NB4 (cell line): Measurements from ENCODE around the gene SIMC1.
"Not testable (repeated sequence)": the region's sequence is repeated elsewhere in the genome, so short reads cannot be mapped to it uniquely, and the experiment has no call there.

Experiments
- DNase-seq: peaks from one replicate; pipeline ENCODE4 v3.0.0; 2010; ENCODE audit warnings: low read depth
- H3K4me3 ChIP-seq: one replicate; pipeline ENCODE4 v1.5.1; 2011; ENCODE audit warnings: mild to moderate bottlenecking, low read depth, low read length, moderate library complexity
- CTCF ChIP-seq: IDR thresholded peaks from one replicate; pipeline ENCODE4 v1.5.1; 2012; ENCODE audit warnings: low read depth, low read length

The SIMC1 gene

GRCh38 chr5:176235155-176235554 is 3.1 kb upstream of the SIMC1 start:
- H3K4me3 ChIP-seq, result not testable (repeated sequence)
- DNase-seq, result peak; percentile 62
- peak; percentile 23 for TF ChIP-seq CTCF

- not testable (repeated sequence) for H3K4me3 ChIP-seq
Measured at GRCh38 chr5:176238645-176239283, 540 bp downstream of the SIMC1 start.

GRCh38 chr5:176239304-176239703 is 1.1 kb downstream of the SIMC1 start:
- not testable (repeated sequence) for H3K4me3 ChIP-seq, DNase-seq

More at GRCh38 chr5:176238645-176239283, 540 bp downstream of the SIMC1 start:
- not testable (repeated sequence) for DNase-seq

DNA sequence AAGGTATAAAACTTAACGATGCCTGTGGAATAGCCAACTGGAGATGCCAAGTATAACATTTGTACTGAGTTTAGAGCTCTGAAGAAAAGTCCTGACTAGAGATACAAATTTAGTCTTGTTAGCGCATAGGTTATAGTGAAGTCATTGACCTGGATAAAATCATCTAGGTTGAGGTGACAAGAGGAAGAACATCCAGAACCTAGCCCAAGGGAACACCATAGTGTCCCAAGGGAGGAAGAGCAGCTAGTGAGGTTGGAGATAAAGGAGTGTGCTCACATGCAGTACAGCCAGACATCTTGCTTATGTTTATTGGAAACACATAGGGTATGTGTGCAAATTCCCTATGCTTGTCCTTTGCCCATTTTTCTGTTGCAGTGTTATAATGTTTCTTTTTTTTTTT is 6.1 kb downstream of the SIMC1 start:
- H3K4me3 ChIP-seq, DNase-seq: not testable (repeated sequence)

GRCh38 chr5:176245074-176245473 is 6.8 kb downstream of the SIMC1 start:
- H3K4me3 ChIP-seq, DNase-seq: not testable (repeated sequence)

DNA sequence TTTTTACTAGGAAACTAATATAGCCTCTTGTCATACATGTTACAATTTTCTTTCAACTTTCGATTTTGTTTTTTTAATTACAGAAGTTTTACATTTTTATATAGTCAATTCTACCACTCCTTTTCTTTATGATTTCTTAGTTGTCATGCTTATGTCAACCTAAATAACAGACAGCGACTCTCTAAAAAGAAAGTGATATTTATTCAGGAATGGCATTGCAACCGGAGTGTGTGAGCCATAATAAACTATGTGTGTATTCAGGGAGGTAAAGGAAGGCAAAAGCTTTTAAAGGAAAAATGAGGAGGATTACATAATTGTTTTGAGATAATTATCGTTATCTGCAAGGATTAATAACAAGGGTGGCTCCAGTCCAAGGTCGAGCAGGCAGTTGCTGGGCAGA is 7.3 kb downstream of the SIMC1 start:
- DNase-seq, H3K4me3 ChIP-seq: not testable (repeated sequence)

DNA sequence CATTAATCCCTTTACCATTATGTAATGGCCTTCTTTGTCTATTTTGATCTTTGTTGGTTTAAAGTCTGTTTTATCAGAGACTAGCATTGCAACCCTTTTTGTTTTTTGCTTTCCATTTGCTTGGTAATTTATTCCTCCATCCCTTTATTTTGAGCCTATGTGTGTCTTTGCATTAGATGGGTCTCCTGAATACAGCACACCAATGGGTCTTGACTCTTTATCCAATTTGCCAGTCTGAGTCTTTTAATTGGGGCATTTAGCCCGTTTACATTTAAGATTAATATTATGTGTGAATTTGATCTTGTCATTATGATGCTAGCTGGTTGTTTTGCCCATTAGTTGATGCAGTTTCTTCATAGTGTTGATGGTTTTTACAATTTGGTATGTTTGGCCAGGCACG is 12.5 kb downstream of the SIMC1 start:
- H3K4me3 ChIP-seq, DNase-seq: not testable (repeated sequence)

- H3K4me3 ChIP-seq, DNase-seq: not testable (repeated sequence)
Measured at GRCh38 chr5:176252171-176252570, 13.9 kb downstream of the SIMC1 start.

GRCh38 chr5:176253370-176254065 is 15.3 kb downstream of the SIMC1 start:
- DNase-seq, H3K4me3 ChIP-seq: not testable (repeated sequence)

DNA sequence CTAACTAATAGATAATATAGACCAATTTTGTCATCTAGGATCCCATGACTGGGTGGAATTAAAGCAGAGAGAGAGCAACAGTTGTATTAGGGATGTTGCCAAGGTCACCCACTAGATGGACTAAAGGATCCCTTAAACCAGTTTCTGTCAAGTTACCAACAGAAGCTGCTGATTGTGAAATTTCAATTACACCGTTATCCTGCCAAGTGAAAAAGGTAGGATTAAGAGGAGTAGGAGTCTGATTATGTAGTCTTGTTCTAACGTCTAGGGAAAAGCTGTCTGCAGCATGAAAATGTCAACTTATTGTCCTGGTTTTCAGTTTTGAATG is 15.8 kb downstream of the SIMC1 start:
- not testable (repeated sequence) for H3K4me3 ChIP-seq
- DNase-seq, result peak; percentile 24

DNA sequence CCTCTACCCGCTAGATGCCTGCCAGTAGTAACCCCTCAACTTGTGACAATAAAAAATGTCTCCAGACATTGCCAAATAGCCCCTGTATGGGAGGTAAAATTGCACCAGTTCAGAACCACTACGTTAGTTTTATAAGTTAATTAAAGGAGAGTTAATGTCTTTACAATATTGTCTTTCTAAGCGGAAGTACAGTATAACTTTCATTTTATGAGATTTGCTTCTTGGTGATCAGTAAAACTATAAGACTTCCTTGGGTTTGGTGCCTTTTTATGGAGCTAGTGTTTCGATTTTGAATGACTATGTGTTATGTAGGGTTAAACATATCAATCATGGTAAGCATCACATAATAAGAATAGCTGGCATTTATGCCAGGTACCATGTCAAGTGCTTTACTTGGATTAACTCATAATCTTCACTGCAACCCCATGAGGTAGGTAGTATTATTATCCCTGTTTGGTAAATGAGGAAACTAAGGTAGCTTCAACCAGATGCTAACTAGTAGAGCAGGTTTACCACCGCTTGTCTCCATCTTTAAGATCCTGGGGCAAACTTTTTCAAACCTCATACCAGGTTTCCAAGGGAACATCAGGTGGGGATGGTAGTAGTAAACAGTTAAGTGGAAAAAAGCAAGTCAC is 19.8 kb downstream of the SIMC1 start:
- not testable (repeated sequence) for DNase-seq, H3K4me3 ChIP-seq

- not testable (repeated sequence) for H3K4me3 ChIP-seq, DNase-seq
Measured at GRCh38 chr5:176260682-176261081, 22.5 kb downstream of the SIMC1 start.

- DNase-seq, H3K4me3 ChIP-seq: not testable (repeated sequence)
Measured at GRCh38 chr5:176266448-176266847, 28.2 kb downstream of the SIMC1 start.

DNA sequence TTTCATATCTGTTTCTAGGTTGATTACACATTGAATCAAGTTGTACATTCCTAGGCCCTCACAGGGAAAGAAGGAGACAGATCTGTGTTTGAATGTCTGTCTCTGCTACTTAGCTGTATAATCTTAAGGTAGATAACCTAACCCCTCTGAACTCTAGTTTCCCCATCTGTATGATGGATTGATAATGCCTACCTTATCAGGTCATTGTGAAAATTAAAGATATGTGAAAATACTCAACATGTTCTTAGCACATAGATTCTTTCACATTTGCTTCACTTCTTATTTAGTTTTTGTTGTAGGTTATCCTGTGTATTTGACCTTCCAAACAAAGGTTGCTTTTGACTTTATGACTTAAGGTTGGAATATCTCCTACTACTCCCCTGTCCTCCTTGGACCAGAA is 50.8 kb downstream of the SIMC1 start:
- DNase-seq, H3K4me3 ChIP-seq: not testable (repeated sequence)

DNA sequence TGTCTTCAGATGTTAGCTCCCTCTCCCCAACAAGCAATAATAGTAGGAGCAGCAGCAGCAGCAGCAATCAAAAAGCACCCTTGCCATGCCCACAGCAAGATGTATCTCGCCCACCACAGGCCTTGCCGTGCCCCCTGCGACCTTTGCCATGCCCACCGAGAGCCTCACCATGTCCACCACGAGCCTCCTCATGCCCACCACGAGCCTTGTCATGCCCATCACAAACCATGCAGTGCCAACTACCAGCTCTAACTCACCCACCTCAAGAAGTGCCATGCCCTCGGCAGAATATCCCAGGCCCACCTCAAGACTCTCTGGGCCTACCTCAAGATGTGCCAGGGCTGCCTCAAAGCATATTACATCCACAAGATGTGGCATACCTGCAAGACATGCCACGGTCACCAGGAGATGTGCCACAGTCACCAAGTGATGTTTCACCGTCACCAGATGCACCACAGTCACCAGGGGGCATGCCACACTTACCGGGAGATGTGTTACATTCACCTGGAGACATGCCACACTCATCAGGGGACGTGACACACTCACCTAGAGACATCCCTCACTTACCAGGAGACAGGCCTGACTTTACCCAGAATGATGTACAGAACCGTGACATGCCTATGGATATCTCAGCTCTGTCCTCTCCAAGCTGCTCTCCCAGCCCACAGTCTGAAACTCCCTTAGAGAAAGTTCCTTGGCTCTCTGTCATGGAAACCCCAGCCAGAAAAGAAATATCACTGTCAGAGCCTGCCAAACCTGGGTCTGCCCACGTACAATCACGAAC is 52.0 kb downstream of the SIMC1 start:
- not testable (repeated sequence) for H3K4me3 ChIP-seq, DNase-seq

DNA sequence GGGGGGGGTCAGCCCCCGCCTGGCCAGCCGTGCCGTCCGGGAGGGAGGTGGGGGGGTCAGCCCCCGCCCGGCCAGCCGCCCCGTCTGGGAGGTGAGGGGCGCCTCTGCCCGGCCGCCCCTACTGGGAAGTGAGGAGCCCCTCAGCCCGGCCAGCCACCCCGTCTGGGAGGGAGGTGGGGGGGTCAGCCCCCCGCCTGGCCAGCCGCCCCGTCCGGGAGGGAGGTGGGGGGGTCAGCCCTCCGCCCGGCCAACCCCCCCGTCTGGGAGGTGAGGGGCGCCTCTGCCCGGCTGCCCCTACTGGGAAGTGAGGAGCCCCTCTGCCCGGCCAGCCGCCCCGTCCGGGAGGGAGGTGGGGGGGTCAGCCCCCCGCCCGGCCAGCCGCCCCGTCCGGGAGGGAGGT is 67.1 kb downstream of the SIMC1 start:
- not testable (repeated sequence) for H3K4me3 ChIP-seq, DNase-seq
